GM21360 (cell line): ENCODE measurements around the gene SSTR1.

ENCODE experiments used
- ATAC-seq: cut with Tn5 transposase; IDR thresholded peaks from one replicate; pipeline ENCODE4 v1.9.1; 2021; ENCODE audit warnings: mild to moderate bottlenecking, moderate library complexity; ENCODE audit not compliant: unreplicated experiment

Gene SSTR1

GRCh38 chr14:38202444-38203191 is 5.1 kb upstream of the SSTR1 start:
- ATAC-seq, result no peak

GRCh38 chr14:38203929-38204718 is 3.6 kb upstream of the SSTR1 start:
- no peak for ATAC-seq

GRCh38 chr14:38204719-38205115 is 3.0 kb upstream of the SSTR1 start:
- no peak for ATAC-seq

- no peak for ATAC-seq
Observed at GRCh38 chr14:38205119-38205813, 2.4 kb upstream of the SSTR1 start.

GRCh38 chr14:38205949-38206665 is 1.6 kb upstream of the SSTR1 start:
- no peak for ATAC-seq

- ATAC-seq, result no peak
Observed at GRCh38 chr14:38206689-38207376, 871 bp upstream of the SSTR1 start.

- no peak for ATAC-seq
Observed at GRCh38 chr14:38207377-38207735, 348 bp upstream of the SSTR1 start.

- no peak for ATAC-seq
Observed at GRCh38 chr14:38208618-38209562, 1.2 kb downstream of the SSTR1 start.

GRCh38 chr14:38209572-38210557 is 2.2 kb downstream of the SSTR1 start:
- ATAC-seq, result no peak

GRCh38 chr14:38210587-38211216 is 3.0 kb downstream of the SSTR1 start:
- no peak for ATAC-seq

GRCh38 chr14:38211255-38211735 is 3.6 kb downstream of the SSTR1 start:
- ATAC-seq, result no peak

GRCh38 chr14:38212111-38212510 is 4.4 kb downstream of the SSTR1 start:
- ATAC-seq, result no peak

GRCh38 chr14:38213001-38213400 is 5.3 kb downstream of the SSTR1 start:
- no peak for ATAC-seq

GRCh38 chr14:38217553-38217952 is 9.8 kb downstream of the SSTR1 start:
- ATAC-seq, result no peak

- ATAC-seq, result no peak
Observed at GRCh38 chr14:38221077-38221476, 13.4 kb downstream of the SSTR1 start.

GRCh38 chr14:38224338-38224737 is 16.6 kb downstream of the SSTR1 start:
- ATAC-seq, result no peak

GRCh38 chr14:38225946-38226345 is 18.2 kb downstream of the SSTR1 start:
- no peak for ATAC-seq

- no peak for ATAC-seq
Observed at GRCh38 chr14:38226366-38226765, 18.7 kb downstream of the SSTR1 start.
